ENCODE measurements around the gene ITGB6. TPM values are rescaled to one million over a fixed set of nuclear protein-coding genes. Genes with fewer than 3 reads are reported as not detected.

Gene ITGB6
- total RNA-seq, 1 experiment from 2014 or later = not detected

- Mint-ChIP-seq H3K4me1 (peaks cover 12% of the 10 kb centered on the region), H3K9me3 (no peaks in the 10 kb centered on the region), H3K36me3 (no peaks in the 10 kb centered on the region), H3K27ac (no peak overlapping the region), H3K4me3 (no peak overlapping the region), H3K27me3 (ENCODE audit: low read depth) (no peaks in the 10 kb centered on the region)
- DNase-seq (ENCODE audit: low spot score) = no peak
- no peak for ATAC-seq
- TF ChIP-seq FOXK1 (CRISPR knock-in tag; IDR thresholded peaks at IDR 0.05) = no peak
- no peak for TF ChIP-seq ZNF317 (CRISPR knock-in tag; IDR thresholded peaks at IDR 0.05; ENCODE audit: borderline replicate concordance, low read depth)
- TF ChIP-seq ZNF512 (CRISPR knock-in tag; IDR thresholded peaks at IDR 0.05; ENCODE audit: borderline replicate concordance) = no peak
- TF ChIP-seq NFATC4 (CRISPR knock-in tag; IDR thresholded peaks at IDR 0.05) = no peak
- TF ChIP-seq ZNF121 (CRISPR knock-in tag; IDR thresholded peaks at IDR 0.05) = no peak
- no peak for TF ChIP-seq GABPB1 (CRISPR knock-in tag; IDR thresholded peaks at IDR 0.05)
- no peak for TF ChIP-seq ELF4 (CRISPR knock-in tag; IDR thresholded peaks at IDR 0.05; ENCODE audit: low read depth)
- no peak for TF ChIP-seq PREB (CRISPR knock-in tag; IDR thresholded peaks at IDR 0.05; ENCODE audit: borderline replicate concordance)
- TF ChIP-seq E2F1 (CRISPR knock-in tag; IDR thresholded peaks at IDR 0.05) = no peak
- TF ChIP-seq ESRRA (CRISPR knock-in tag; IDR thresholded peaks at IDR 0.05; ENCODE audit: borderline replicate concordance) = no peak
- no peak for TF ChIP-seq ZNF232 (CRISPR knock-in tag; IDR thresholded peaks at IDR 0.05)
- TF ChIP-seq NFE2L1 (CRISPR knock-in tag; IDR thresholded peaks at IDR 0.05) = no peak
- TF ChIP-seq TEAD1 (CRISPR knock-in tag; IDR thresholded peaks at IDR 0.05) = no peak
- TF ChIP-seq MLX (CRISPR knock-in tag; IDR thresholded peaks at IDR 0.05) = no peak
- no peak for TF ChIP-seq ETV6 (CRISPR knock-in tag; IDR thresholded peaks at IDR 0.05)
- no peak for TF ChIP-seq FOXJ3 (CRISPR knock-in tag; IDR thresholded peaks at IDR 0.05; ENCODE audit: borderline replicate concordance)
- no peak for TF ChIP-seq E2F4 (CRISPR knock-in tag; IDR thresholded peaks at IDR 0.05; ENCODE audit: borderline replicate concordance, low read depth)
- CTCF ChIA-PET = no interaction called here
- POLR2A ChIA-PET = no interaction called here
Observed at GRCh38 chr2:160246356-160246755, 46.3 kb upstream of the ITGB6 start.

- Mint-ChIP-seq H3K27me3 (ENCODE audit: low read depth) (no peaks in the 10 kb centered on the region), H3K36me3 (no peaks in the 10 kb centered on the region), H3K27ac (no peak overlapping the region), H3K9me3 (no peaks in the 10 kb centered on the region), H3K4me1 (peaks cover 12% of the 10 kb centered on the region), H3K4me3 (no peak overlapping the region)
- no peak for DNase-seq (ENCODE audit: low spot score)
- TF ChIP-seq CBFB (CRISPR knock-in tag; IDR thresholded peaks at IDR 0.05; ENCODE audit: low read depth) (no peak), STAT6 (CRISPR knock-in tag; conservative IDR thresholded peaks at IDR 0.05; ENCODE audit: low read depth) (no peak), RORB (CRISPR knock-in tag; IDR thresholded peaks at IDR 0.05) (no peak), E2F1 (CRISPR knock-in tag; IDR thresholded peaks at IDR 0.05) (no peak), RELA (CRISPR knock-in tag; IDR thresholded peaks at IDR 0.05; ENCODE audit: borderline replicate concordance) (no peak), TCF7 (CRISPR knock-in tag; IDR thresholded peaks at IDR 0.05; ENCODE audit: low read depth) (no peak), JUN (CRISPR knock-in tag; IDR thresholded peaks at IDR 0.05) (no peak), TP53 (CRISPR knock-in tag; IDR thresholded peaks at IDR 0.05) (no peak), NFE2L1 (CRISPR knock-in tag; IDR thresholded peaks at IDR 0.05) (no peak), ETV6 (CRISPR knock-in tag; IDR thresholded peaks at IDR 0.05) (no peak)
- CTCF ChIA-PET = no interaction called here
- ATAC-seq = no peak
- POLR2A ChIA-PET = no interaction called here
Observed at GRCh38 chr2:160245614-160246155, 45.6 kb upstream of the ITGB6 start.

All from WTC11 (cell line).